OCI-LY7 (cell line): ENCODE measurements around the gene CDH12. TPM values are rescaled to one million over a fixed set of nuclear protein-coding genes. Genes with fewer than 3 reads are reported as not detected.
"Not testable (repeated sequence)": the region's sequence is repeated elsewhere in the genome, so short reads cannot be mapped to it uniquely, and the experiment has no call there.

Experiments used
- BruUV-seq: library from RNA; stranded (reverse); fragments of 400-500 nt; replicated peaks from 2 replicates; lab custom pipeline; 2021; lab: Mats Ljungman, UMichigan
- CTCF ChIA-PET: fragments of 300-600 bp; sonication (Branson Sonifier 250); formaldehyde crosslinking; loops from one replicate; lab custom pipeline; 2022; ENCODE audit warnings: antibody characterized with exemption; ENCODE audit not compliant: unreplicated experiment; lab: Charles Lee
- POLR2A ChIA-PET: fragments of 300-600 bp; sonication (Branson Sonifier 250); formaldehyde crosslinking; loops from one replicate; lab custom pipeline; 2022; ENCODE audit warnings: antibody characterized with exemption; lab: Charles Lee
- DNase-seq: peaks from one replicate; pipeline ENCODE4 v3.0.0-alpha.2; 2015; ENCODE audit warnings: low spot score
- H2AFZ ChIP-seq: fragments of 200-600 bp; sonication (generic), shearing (Covaris generic); 2 replicates; pipeline ENCODE4 v1.6.1; 2014; ENCODE audit warnings: mild to moderate bottlenecking, antibody characterized with exemption, low read length, moderate library complexity
- H3K27ac ChIP-seq: fragments of 200-600 bp; sonication (generic); 2 replicates; pipeline ENCODE4 v1.5.1; 2014; ENCODE audit warnings: mixed run types, low read depth, mild to moderate bottlenecking, moderate library complexity, low read length, inconsistent platforms; ENCODE audit not compliant: poor library complexity, severe bottlenecking
- H3K36me3 ChIP-seq: fragments of 200-600 bp; sonication (generic); 2 replicates; pipeline ENCODE4 v1.6.1; 2014; ENCODE audit warnings: mild to moderate bottlenecking, antibody characterized with exemption, low read length, moderate library complexity, mixed read lengths; ENCODE audit not compliant: insufficient read depth
- H3K4me1 ChIP-seq: fragments of 200-600 bp; sonication (generic); 2 replicates; pipeline ENCODE4 v1.5.1; 2014; ENCODE audit warnings: mild to moderate bottlenecking, low read length; ENCODE audit not compliant: insufficient read depth, poor library complexity, severe bottlenecking
- H3K4me2 ChIP-seq: fragments of 200-600 bp; sonication (generic); 2 replicates; pipeline ENCODE4 v1.6.1; 2014; ENCODE audit warnings: mild to moderate bottlenecking, low read length
- H3K4me3 ChIP-seq: fragments of 200-600 bp; sonication (generic); 2 replicates; pipeline ENCODE4 v1.5.1; 2014; ENCODE audit warnings: mild to moderate bottlenecking, low read depth, low read length; ENCODE audit not compliant: poor library complexity, severe bottlenecking
- H3K79me2 ChIP-seq: fragments of 200-600 bp; sonication (generic); 2 replicates; pipeline ENCODE4 v1.6.1; 2016; ENCODE audit warnings: low read depth, mild to moderate bottlenecking, low read length, moderate library complexity, mixed read lengths; ENCODE audit not compliant: insufficient read depth
- H3K9me2 ChIP-seq: fragments of 200-600 bp; sonication (generic); 2 replicates; pipeline ENCODE4 v1.6.1; 2016; ENCODE audit warnings: mild to moderate bottlenecking, low read length, mixed read lengths; ENCODE audit not compliant: insufficient read depth
- H3K9me3 ChIP-seq: fragments of 200-600 bp; sonication (generic); 2 replicates; pipeline ENCODE4 v1.6.1; 2014; ENCODE audit warnings: mild to moderate bottlenecking, mixed run types, low read length, mixed read lengths
- H4K20me1 ChIP-seq: fragments of 200-600 bp; sonication (generic); 2 replicates; pipeline ENCODE4 v1.6.1; 2014; ENCODE audit warnings: mild to moderate bottlenecking, antibody characterized with exemption, low read length, moderate library complexity, mixed read lengths; ENCODE audit not compliant: insufficient read depth
- CTCF ChIP-seq: fragments of 200-600 bp; sonication (generic); conservative IDR thresholded peaks from 2 replicates; pipeline ENCODE4 v1.5.1; 2014; ENCODE audit warnings: mild to moderate bottlenecking, antibody characterized with exemption, low read length, moderate library complexity, mixed read lengths
- EZH2phosphoT487 ChIP-seq: fragments of 200-600 bp; sonication (generic); IDR thresholded peaks from 2 replicates; pipeline ENCODE4 v1.6.1; 2018; ENCODE audit warnings: low read depth, borderline replicate concordance, mild to moderate bottlenecking, mixed run types, antibody characterized with exemption, low read length, moderate library complexity, mixed read lengths
- intact Hi-C: fragments of 100-400 bp; cut with micrococcal nuclease; formaldehyde crosslinking; loops from one replicate; pipeline ENCODE4 v1.10.0; 2022; ENCODE audit not compliant: unreplicated experiment
- total RNA-seq, 2 experiments: library from RNA; depleted of rRNA in 1 of 2; stranded (reverse); fragments of >200 nt in 1 of 2; shearing (Covaris generic) in 1 of 2; gene quantifications; 2 replicates each; pipeline ENCODE4 v1.2.3, GENCODE V29; 2014 to 2022

Gene CDH12
- total RNA-seq, 2 experiments from 2014 or later, result not detected

GRCh38 chr5:22892441-22892840, 39.3 kb upstream of the CDH12 start:
- no peak for DNase-seq
- BruUV-seq, result no TSS peak
- Histone ChIP-seq H2AFZ (no peak overlapping the region), H3K4me1 (no peaks in the 10 kb centered on the region), H3K9me3 (no peaks in the 10 kb centered on the region), H3K4me3 (no peak overlapping the region), H3K79me2 (no peaks in the 10 kb centered on the region), H3K27ac (no peak overlapping the region), H3K4me2 (no peak overlapping the region), H3K9me2 (no peaks in the 10 kb centered on the region), H3K36me3 (no peaks in the 10 kb centered on the region), H4K20me1 (no peaks in the 10 kb centered on the region)
- ChIA-PET CTCF (no interaction called here), POLR2A (no interaction called here)
- intact Hi-C loops, result no loop called here
- TF ChIP-seq EZH2phosphoT487 (no peak), CTCF (no peak)

- no peak overlapping the region for H3K4me3 ChIP-seq
- H3K4me1 ChIP-seq, result no peaks in the 10 kb centered on the region
- no peaks in the 10 kb centered on the region for H4K20me1 ChIP-seq
- H3K9me3 ChIP-seq, result no peaks in the 10 kb centered on the region
- H3K27ac ChIP-seq, result no peak overlapping the region
- H3K9me2 ChIP-seq, result no peaks in the 10 kb centered on the region
- DNase-seq, result no peak
- no peak overlapping the region for H2AFZ ChIP-seq
- H3K36me3 ChIP-seq, result no peaks in the 10 kb centered on the region
- no peak for TF ChIP-seq EZH2phosphoT487
- peak; percentile 42; the same call in 1 of the 2 replicates for TF ChIP-seq CTCF
- no TSS peak for BruUV-seq
- H3K4me2 ChIP-seq, result no peak overlapping the region
- H3K79me2 ChIP-seq, result no peaks in the 10 kb centered on the region
- ChIA-PET POLR2A (no interaction called here), CTCF (no interaction called here)
- intact Hi-C loops, result no loop called here
Measured at GRCh38 chr5:22889720-22890119, 36.6 kb upstream of the CDH12 start.

DNA sequence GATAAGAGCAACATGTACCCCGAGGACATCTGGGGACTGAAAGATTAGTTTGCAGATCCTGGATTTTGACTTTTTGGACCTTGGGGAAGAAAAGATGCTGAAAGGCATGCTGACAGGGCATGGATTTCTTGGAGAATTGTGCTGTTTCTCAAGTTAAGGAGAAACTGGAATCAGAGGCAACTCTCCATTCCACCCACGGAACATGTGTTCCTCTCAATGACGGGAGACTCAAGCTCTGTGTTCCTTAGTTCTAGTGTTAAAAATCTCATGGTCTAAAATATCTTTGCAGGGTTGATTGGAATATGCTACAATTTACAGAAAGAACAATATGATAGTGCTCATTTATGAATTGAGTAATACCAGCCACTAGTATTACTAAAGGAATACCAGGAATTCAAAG, 34.4 kb upstream of the CDH12 start:
- no peaks in the 10 kb centered on the region for H3K79me2 ChIP-seq
- no peak for TF ChIP-seq CTCF
- TF ChIP-seq EZH2phosphoT487, result no peak
- H4K20me1 ChIP-seq, result no peaks in the 10 kb centered on the region
- no peaks in the 10 kb centered on the region for H3K4me1 ChIP-seq
- ChIA-PET POLR2A (interaction anchor here (0.5 to 1.0 kb wide), 2 partner anchors 21 to 80 kb away, joined by 3 read pairs; no protein-coding TSS in a partner anchor), CTCF (no interaction called here)
- H3K27ac ChIP-seq, result no peak overlapping the region
- no peak overlapping the region for H3K4me2 ChIP-seq
- no TSS peak for BruUV-seq
- H2AFZ ChIP-seq, result no peak overlapping the region
- no peak for DNase-seq
- H3K4me3 ChIP-seq, result no peak overlapping the region
- H3K36me3 ChIP-seq, result no peaks in the 10 kb centered on the region
- intact Hi-C loops, result no loop called here
- no peaks in the 10 kb centered on the region for H3K9me3 ChIP-seq
- no peaks in the 10 kb centered on the region for H3K9me2 ChIP-seq

DNA sequence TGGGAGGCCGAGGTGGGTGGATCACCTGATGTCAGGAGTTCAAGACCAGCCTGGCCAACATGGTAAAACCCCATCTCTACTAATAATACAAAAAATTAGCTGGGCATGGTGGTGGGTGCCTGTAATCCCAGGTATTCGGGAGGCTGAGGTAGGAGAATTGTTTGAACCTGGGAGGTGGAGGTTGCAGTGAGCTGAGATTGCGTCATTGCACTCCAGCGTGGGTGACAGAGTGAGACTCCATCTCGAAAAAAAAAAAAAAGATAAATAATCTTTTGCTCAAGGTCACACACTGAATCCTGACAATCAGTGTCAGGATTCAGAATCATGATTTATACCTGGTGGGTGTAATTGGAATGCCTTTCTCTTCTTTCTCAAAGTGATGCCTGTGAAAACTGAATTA, 5.8 kb upstream of the CDH12 start:
- H3K9me3 ChIP-seq, H3K36me3 ChIP-seq, intact Hi-C loops, CTCF ChIA-PET, BruUV-seq, H3K79me2 ChIP-seq, H3K9me2 ChIP-seq, H3K4me1 ChIP-seq, H3K4me2 ChIP-seq, H3K4me3 ChIP-seq, H4K20me1 ChIP-seq, H3K27ac ChIP-seq, POLR2A ChIA-PET, H2AFZ ChIP-seq, DNase-seq: not testable (repeated sequence)
